Activated CD8-positive, alpha-beta memory T cell treated with anti-CD3 and anti-CD28 coated beads, Interleukin-2, amount 50 U/mL, for 24 hours (primary cell): ENCODE measurements around the gene LETM1.

Experiments
- DNase-seq: peaks from one replicate; pipeline ENCODE4 v3.0.0-alpha.2; 2020; ENCODE audit errors: extremely low read depth

LETM1 gene

DNA sequence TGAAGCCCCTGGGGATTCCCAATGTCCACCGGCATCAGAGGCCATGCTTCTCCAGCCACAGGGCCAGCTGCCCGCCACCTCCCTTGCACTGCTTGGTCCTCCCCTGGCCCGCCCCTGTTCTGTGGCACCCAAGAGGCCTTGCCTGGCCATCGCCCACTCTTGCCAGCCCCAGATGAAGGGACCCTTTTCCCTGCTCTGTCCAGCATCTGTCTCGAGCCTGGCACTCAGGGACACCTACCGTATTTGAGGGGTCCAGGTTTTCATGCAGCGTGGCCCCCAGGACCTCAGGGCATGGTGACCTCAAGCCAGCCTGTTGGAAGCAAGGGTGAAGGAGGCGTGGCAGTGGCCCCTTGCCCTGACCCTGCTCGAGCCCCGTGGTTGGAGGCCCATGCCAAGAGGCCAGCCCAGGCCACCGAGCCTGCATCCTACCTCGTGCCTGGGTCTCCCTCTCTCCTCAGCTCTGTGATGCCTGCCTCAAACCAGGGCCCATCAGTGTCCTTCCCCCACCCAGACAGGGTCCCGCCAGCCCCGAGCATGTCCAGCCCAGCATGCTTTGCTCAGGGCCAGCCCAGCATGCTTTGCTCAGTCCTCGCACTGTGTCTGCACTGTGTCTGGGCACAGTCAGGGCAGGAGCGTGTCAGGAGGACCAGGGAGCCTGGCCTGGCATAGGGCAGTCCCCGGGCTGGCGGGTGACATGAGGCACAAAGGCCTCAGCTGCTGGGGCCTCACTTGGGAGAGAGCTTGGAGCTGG, 77.1 kb downstream of the LETM1 start:
- DNase-seq = no peak

DNA sequence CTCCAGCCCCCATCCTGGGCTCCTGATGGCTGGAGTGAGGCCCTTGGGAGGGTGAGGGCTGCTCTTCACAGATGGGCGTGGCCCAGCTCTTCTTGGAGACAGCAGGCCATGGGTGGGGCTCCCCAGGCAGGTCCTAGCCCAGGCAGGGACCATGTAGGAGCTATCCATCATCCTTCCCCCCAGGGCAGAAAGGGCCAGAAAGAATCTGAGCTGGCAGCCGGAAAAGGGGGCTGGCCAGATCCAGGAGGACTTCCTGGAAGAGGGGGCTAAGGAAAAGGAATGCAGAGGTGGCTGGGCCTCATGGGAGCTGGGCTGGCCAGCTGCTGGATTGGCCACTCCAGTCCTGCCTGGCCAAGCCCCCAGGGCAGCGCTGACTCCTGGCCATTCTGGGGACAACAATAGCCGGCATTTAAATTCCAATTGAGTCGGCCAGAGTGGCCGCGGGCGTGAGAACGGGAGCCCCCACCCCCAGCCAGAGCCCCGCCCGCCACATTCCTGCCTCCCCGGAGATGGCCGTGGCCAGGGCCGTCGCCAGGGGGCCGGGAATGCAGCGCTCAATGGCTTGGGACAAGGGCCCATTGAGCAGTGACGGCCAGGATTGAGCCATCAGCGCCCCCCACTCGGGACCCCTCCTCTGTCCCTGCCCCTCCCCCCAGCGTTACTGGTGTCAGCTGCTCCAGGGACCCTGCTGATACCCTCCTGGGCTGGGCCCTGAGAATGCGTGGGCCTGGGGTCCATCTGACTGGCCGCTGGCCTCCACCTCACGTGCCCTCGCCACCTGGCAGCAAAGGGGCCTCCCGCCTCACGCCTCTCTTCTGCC, 77.9 kb downstream of the LETM1 start:
- no peak for DNase-seq

DNA sequence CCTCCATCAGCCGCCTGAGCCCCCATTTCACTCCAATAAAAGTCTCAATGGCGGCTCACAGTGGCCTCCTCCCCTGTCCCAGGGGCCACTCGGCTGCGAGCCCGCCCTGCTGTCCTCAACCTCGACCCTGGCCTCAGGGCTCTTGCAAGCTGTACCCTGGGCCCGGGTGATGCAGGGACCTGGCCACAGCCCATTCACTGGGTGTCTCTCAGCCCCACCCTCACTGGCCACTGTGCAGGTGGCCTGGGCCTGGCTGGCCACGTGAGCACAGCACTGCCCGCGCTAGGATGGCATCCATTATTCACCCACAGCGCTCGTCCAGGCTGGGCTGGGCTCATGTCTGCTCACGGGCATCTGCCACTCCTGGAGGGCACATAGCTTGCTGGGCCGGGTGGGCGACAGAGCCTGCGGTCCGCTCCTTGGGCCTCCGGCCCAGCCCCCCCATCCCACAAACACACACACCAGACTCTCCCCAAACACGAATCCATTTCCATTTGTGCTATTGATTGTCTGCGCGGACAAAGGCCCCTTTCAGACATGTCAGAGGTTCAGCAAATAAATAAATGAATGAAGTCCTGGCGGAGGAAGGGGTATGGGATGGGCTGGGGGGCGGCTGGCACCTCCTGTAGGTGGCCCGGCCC, 79.3 kb downstream of the LETM1 start:
- no peak for DNase-seq

DNA sequence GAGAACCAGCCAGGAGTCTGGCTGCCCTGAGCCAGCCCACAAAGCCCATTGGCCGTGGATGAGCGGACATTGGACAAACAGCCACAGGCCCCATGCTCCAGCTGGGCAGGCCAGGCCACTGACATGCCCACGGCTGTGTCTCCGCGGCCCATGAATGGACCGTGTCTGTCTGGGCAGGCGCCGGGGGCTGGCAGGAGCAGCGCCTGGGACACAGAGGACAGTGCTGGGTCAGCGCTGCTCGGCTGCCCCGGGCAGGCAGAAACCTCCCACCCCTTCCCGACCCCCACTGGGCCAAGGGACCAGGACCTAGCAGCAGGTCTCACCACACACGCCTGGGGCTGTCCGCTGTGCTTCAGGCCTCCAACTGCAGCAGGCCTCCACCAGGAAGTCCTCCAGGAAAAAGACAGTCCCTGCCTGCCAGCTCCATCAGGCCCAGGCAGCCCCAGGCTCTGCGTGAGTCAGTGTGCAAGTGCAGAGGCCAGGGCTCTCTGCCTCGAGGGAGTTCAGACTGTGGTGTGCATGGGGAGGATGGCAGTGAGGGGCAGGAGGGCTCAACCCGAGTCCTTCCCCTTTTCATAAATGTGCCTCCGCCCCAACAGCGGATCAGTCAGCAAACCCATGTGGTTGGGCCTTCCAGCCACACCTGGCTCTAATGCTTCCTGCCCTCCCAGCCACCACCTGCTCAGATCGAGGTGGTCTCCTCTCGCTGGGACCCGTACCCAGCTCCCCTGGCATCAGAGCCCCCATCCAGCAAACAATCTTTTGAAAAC, 80.0 kb downstream of the LETM1 start:
- no peak for DNase-seq

DNA sequence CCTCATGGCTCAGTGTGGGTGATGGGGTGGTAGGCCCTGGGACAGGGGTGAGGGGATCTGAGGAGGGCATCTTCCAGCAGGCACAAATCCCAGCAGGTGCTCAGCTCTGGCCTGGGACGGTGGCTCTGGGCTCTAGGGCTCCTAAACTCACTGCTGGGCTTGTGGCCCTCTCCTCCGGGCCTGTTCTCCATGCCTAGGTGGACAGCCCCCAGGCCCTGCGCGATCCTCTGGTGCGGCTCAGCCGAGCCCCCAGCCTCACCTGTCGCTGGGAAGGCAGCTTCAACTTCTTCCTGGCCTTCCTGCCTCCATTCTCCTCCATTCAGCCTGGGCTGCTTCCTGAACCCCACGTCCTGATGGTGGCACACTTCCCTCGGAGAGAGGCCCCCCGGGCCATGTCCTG, 82.2 kb downstream of the LETM1 start:
- no peak for DNase-seq

DNA sequence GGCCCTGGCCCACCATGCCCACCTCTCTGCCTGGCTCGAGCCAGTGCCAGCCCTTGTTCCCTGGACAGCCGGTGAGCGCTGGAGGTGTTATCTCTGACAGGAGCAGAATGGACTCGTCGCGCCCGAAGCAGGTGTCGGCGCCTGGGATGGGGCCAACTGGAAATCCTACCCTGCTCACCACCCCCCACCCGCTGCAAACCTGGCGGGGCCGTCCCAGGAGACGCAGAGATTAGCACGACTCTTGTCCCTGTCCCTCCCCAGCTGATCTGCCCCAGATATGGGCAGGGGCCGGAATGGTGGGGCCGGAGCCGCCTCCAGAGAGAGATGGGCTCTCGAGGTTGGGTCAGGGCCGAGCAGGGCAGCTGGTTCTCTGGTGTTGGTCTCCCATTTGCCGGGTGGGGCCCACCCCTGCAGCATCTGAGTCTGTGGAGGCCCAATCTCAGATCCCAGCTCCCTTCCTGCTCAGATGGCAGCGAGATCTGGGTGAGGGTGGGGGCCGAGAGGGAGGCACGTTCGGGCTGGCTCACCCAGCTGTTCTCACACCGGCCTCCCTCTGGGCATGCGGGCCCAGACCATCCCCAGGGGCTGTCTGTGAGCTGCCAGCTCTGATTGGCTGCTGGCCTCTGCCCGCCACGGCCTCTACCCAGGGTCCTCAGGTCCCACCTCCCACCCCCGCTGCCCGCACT, 83.0 kb downstream of the LETM1 start:
- DNase-seq = no peak

DNA sequence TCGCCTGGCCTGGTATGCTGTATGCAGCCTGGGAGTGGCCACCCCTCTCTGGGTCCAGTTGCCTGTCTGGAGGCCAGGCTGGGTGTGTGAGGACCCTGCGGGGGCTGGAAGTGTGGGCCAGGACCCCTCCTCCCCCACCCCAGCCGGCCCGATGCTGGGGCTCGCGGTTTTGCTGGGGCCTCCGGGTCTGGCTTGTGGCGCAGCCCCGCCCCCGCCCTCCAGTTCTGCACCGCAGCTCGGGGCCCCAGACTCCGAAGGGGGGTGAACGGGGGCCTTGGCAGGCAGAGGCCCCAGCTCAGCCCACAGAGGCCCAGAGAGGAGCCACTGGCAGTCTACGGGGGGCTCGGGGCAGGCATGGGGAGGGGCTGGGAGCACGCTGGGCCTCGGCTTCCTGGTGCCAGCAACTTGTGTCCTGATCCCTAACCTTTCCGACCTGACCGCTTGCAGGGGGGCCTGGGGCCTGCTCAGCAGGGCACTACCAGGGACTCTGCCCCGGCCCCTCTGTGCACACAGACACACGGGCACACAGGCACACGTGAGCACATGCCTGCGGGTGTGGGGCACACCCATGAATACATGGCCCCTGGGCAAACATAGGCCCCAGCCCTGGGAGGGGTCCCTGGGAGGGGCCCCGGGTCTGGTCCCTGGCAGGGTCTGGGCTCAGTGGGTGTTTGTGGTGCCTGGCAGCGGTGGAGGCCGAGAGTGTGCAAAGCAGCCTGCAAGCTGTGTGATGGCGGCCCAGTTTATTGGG, 84.2 kb downstream of the LETM1 start:
- DNase-seq = no peak

DNA sequence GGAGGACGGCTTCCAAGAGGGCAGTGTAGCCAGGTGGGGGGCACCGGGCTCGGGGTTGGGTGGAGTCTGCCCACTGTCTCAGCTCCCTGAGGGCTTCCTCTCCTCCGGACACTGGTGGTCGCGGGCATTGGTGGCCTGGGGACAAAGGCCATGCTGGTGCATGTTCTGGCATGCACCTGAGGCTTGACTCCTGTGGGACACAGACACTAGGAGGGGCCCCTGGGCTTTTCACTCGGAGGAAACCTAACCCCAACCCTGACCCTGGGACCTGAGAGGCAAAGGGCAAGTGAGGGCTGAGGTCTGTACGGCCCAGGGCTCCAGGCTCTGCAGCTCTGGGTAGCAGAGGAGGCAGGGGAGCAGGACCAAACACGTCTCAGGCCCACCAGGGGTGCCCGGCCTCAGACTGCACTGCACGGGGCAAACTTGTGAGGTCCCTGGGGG, 85.1 kb downstream of the LETM1 start:
- DNase-seq = no peak

DNA sequence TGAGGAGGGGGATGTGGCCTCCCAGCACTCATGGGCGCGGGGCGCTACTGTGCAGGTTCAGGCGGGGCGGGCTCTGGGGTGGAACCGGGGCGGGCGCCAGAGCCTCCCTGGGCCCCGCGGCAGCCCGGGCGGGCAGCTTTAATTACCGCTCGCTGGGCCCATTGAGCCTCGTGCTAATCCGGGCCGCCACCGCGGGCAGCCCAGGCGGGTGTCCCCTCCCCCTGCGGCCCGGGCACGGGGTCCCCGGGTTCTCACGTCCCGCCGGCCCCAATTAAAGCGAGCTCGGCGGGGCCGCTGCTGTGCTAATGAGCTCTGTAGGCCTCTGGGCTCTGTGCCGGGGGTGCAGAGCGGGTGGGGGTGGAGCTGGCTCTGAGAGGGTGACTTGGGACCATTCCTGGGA, 85.7 kb downstream of the LETM1 start:
- DNase-seq = no peak

DNA sequence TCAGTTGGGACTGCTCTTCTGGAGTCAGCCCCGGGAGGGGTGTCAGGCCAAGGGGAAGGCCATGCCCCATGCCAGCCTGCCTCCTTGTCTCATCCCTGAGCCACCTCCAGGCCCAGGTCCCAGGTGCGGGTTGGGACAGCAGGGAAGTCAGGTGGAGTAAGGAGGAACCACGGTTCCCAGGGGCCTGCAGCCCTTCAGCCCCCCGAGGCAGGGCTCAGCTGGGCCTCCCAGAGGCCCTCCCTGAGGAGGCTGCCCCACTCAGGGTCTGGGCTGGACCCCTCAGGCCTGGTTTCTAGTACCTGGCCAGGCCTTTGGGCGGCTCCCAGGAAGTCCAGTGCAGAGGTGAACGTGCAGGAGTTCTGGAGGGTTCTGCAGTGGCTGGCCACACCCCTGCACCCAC, 86.3 kb downstream of the LETM1 start:
- no peak for DNase-seq

DNA sequence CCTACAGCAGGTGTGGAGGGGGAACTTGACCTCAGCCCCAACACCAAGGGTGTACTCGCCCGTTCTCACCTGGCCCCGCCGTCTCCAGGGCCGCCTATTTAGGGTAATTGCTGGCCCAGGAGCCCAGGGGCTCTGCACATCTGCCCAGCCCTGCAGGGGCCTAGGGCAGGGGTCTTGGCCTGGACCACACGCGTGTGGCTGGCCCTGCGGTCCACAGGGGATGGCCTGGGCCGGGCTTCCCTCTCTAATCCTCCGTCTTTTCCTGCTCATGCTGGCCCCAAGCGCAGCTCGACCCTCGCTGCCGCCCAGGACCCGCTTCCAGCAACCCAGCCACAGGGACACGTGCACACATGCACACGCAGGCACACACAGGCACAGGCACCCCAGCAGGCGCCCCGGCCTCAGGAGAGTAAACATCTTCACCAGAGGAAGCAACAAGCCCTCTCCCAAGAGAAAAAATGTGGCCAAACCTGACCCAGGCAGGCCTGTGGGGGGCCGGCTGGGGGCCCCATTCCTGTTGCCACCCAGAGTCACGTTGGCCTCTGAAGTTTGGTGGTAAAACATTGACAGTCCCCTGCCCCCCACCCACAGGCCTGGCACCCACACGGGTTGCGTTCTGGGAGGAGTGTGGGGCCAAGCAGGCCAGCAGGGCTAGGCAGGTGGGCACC, 87.5 kb downstream of the LETM1 start:
- no peak for DNase-seq

DNA sequence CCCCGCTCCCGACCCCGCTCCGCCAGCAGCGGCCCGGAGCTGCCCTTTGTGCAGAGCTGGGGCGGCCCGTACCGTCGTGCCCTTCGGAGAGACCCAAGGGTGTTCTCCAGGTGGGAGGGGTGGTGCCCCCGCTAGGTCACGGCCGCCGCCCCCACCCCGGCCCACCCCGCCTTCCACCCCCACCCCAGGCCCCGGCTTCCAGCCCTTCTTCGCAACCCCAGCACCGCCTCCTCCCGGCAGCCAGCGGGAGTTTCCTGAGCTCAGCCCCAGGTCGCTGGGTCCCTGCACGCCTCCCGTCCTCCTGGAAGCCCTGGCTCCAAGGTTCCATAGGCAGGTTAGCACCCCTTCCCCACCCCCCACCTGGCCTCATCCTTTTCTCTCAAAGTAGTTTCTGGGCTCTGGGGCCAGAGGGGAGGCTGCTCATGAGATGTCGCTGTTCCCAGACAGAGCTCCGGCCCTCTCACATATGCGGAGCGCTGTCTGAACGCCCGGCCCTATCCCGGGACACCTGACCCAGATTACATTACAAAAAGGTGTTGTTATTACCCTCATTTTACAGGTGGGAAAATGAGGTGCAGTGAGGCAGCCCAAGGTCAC, 88.1 kb downstream of the LETM1 start:
- no peak for DNase-seq

DNA sequence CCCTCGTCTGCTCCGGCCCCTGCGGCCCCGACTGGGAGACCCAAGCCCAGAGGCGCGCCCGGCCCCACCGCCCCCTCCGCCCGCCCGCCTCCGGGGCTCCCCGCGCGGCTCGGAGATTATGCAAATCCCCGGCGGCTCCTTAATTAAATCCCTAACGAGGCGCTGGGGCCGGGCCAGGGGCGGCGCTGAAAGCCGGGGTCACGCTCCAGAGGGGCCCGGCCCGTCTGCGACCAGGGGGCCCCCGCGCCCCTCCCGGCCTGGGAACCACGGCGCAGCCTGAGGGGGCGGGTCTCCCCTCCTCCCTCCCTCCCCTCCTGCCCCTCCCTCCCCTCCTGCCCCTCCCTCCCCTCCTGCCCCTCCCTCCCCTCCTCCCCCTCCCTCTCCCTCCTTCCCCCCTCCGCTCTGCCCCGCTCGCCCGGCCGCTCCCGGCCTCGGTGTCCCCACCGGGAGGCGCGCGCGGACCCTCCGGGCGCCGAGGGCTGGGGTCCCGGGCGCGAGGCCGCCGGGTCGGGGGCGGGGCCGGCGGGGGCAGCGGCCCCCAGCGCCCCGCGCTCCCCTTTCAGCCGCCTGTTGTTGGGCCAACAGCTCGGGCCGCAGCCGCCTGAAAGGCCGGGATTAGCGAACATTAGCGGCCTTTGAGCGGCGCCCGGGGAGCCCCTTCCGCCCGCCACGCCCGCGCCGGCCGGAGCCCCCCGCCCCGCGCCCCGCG, 88.7 kb downstream of the LETM1 start:
- DNase-seq = no peak

DNA sequence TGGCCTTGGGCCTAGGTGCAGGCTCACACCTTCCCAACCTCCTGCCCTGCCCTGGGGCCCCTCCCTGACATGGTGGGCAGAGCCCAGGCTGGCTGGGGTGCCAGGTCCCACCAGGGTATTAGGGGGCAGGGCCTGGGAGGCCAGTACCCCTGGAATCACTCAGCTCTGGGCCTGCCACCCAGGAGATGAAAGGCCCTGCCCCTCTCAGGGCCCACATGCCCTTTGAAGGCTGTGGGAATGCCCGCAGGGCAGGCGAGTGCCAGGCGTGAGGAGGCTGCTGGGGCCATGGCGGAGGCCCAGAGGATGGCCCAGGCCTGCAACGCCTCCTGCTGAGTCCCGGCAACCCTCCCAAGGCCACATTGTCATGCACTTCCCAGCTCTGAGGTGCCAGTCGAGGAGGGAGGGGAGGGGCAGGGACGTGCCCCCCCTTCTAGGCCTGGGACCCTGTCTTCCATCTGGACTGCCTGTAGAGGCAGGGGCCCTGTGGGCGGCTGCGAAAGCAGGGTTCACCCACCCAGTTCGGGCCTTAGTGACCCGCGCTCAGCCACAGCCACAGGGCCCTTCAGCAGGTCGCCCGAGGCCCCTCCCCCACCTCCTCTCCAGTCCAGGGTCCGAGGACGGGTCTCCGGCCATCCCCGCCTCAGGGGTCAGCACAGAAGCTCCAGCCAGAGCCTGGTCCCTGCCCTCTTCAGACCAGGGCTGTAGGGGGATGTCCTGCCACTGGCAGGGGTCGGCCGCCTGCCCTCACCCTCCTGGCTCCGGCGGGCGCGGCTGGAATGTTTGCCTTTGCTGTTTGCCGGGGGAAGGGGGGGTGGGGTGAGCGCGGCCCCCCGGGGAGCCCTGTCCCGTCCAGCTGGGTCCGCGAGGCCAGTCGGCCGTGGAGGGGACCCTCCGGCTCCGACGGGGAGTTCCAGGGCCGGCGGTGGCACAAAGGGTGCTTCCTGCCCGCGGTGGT, 89.6 kb downstream of the LETM1 start:
- no peak for DNase-seq

DNA sequence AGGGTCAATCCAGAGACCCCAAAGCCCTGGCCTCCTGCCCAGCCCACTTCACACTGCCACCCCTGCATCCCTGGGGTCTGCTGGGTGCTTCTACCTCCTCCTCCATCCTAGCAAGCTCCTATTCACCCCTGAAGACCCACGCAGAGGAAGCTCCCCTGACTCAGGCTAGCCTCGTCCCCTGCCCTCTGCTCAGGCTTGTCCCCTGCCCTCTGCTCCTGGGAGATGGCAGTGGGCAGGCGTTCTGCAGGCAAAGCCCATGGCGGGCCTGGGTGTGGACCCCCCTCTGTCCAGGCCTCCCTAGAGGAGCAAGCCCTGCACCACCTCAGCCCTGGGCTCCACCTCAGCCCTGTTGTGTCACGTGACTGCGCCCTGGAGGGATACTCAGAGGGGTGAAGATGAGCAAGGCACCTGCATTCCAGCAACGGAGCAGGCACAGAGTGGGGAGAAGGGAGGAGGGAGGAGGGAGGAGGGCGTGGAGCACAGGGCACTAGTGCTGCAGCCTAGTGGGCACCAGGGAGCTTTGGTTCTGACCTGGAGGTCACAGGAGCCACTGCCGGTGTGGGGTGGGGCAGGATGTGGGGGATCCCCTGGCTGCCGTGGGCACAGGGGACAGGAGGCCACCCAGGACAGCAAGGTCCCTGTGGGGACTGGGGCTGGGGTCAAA, 90.4 kb downstream of the LETM1 start:
- DNase-seq = no peak

DNA sequence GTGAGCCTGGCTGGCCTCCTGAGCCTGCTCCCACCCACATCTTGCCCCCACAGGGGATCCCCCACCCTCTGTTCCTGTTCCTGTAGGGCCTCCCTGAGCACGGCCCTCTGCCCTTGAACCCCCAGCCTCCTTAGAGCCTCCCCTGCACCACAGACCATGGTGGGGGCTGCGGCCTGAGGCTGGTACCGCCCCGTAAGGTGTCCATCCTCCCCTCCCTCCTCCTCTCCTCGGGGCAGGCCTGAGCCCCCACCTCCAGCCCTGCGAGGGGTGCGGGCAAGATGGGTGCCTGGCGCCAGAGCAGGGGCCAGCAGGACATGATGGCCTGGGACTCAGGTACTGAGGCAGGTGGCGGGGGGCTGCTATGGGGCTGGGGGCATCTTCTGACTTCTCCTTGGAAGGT, 91.3 kb downstream of the LETM1 start:
- no peak for DNase-seq

DNA sequence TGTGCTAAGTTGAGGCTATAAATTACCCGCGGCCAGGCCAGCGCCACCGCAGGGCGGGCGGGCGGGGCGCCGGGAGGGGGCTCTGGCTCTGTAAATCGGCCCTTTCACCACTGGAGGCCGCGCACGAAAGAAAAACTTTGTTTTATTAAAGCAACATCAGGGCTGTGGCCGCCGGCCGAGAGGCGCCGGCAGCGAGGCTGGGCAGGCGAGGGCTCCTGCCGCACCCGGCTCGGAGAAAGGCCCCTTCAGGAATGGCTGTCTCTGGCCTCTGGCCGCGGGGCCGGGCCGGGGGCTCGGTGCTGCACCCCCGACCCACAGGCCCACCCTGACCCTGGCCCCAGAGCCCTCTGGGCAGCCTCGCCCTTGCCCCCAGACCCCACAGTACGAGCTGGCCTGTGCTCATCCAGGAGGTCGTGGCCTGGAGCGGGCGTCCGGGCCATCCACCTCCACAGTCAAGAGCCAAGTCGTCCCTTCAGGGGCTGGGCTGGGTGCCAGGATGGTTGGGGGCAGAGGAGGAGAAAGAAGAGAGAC, 92.3 kb downstream of the LETM1 start:
- DNase-seq = no peak
